Left colon (tissue), 2 donors: ENCODE data around the gene TMEM191B. TPM values are rescaled to one million over a fixed set of nuclear protein-coding genes. Genes with fewer than 3 reads are reported as not detected.
"Not testable (repeated sequence)": the region's sequence is repeated elsewhere in the genome, so short reads cannot be mapped to it uniquely, and the experiment has no call there.

Source experiments
- ATAC-seq: fragments of 200-7000 bp; cut with Tn5 transposase; one replicate; pipeline ENCODE4 v1.9.1; 2020; ENCODE audit warnings: mild to moderate bottlenecking, moderate library complexity
- DNase-seq, 2 donors: peaks; one replicate each; pipeline ENCODE4 v3.0.0-alpha.2; 2020
- intact Hi-C, 2 donors: fragments of 100-400 bp; cut with DNase I in 1 of 2; cut with micrococcal nuclease in 1 of 2; formaldehyde crosslinking; loops; one replicate each; pipeline versions ENCODE4 v1.11.2 to v1.14.0; 2022; cut with DNase I, micrococcal nuclease
- total RNA-seq, 2 donors: library from RNA; stranded (reverse); fragmentation: NEBNext Ultra II Directional; extraction: Animal tissue kit (Norgen Biotek cat#: 25700); gene quantifications; one replicate each; pipeline ENCODE4 v1.2.1, GENCODE V29; 2021
- donor health status: DM: no; HTN: no; CAD: no.
- donor health status: DM: yes; HTN: yes; CAD: no.

The TMEM191B gene
- total RNA-seq, 2 donors from 2014 or later = 2.1 to 6.7 TPM

DNA sequence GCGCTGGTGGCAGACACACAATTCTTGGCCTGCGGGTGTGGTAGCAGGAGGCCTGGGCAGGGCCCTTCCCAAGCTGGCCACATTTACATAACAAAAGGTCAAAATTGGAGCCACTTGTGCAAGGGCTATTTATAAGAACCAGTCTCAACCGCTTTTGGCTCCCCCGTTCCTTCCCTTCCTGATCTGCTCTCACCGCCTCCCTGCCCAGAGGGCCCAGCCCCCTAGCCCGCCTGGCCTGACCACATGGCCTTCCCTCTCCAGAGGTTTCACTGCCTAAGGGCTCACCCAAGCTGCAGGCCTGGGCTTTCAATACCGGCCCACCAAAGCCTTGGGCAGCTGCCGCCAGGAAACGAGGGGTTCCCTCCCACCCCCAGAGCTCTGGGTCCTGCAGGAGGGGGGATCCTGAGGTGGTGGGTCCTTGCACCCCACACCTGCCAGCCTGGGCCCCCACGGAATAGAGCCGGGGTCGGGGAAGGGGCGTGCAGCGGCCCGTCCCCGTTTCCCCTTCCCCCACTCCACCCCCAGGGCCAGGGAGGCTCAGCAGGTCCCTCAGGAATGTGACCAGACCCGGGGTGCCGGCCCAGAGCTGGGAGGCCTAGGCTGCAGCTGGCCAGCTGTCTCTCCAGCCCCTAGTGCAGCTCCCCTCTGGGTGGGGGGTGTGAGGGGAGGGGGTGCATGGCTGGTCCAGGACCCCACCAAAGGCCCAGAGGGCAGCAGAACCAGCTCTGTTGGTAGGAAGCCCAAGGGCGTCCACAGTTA lies 25.4 kb downstream of the TMEM191B start:
- ATAC-seq, DNase-seq, intact Hi-C loops: not testable (repeated sequence)

DNA sequence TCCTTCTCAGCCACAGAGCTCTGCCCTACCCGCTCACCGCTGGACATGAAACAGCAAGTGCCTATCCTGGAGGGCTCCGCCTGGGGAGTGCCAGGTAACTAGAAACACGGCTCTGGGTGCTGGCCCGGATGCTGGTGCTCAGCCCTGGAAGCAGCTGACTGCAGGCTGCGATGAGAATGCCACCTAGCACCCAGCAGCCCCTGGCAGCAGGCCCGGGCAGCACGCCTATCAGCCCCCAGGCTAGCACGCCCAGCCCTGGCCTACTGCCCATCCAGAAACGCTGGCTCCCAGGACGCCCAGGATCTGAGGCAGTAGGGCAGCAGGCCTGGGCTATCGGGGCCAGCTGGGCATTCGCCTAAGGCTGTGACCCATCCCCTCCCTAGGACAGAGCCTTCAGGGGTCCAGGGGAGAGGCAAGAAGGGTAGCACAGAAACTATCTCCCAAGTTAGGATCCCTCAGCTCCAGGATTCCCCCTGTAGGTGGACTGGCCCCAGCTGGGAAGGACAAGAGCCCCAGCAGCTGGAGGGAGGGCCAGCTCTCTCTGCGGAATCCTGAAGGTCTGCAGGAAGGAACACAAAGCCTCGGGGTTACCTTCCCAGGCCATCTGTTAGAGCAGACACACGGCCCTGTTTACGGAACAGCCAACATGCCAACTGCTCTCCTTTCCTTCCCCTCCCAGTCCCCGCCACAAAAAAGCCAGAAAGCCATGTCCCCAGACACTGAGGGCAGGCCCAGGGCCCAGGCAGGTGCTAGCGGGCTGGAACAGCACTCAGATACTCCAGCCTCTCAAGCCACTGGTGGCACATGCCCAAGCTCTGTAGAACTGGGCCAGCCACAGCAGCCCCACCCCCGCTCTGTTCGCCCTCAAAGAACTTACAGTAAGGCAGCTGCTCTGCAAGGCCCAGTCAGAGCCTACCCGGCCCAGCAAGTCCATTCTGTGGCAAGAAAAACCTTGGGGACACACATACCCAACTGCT lies 27.0 kb downstream of the TMEM191B start:
- DNase-seq (peak in 1 of 2 donors; percentile 78), ATAC-seq (peak; percentile 61)
- intact Hi-C loops = not testable (repeated sequence)

DNA sequence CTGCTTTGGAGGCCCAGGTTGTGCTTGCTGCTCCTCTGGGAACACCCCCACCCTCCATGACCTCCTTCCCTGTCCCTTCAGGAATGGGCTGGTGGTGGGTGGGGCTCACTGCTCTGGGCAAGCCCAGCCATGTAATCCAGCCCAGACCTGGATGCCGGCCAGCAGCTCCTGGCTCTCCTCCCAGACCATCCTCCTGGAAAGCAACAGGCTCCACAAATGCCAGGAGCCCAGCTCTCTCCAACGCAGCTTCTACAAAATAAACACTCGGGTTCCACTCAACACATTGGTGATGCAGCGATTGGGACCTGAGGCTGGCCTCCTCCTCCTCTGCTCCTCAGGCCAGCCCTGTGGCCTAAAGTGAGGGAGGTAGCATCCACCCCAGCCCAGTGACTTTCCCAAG lies 30.9 kb downstream of the TMEM191B start:
- DNase-seq, intact Hi-C loops: not testable (repeated sequence)
- ATAC-seq = peak; percentile 82

DNA sequence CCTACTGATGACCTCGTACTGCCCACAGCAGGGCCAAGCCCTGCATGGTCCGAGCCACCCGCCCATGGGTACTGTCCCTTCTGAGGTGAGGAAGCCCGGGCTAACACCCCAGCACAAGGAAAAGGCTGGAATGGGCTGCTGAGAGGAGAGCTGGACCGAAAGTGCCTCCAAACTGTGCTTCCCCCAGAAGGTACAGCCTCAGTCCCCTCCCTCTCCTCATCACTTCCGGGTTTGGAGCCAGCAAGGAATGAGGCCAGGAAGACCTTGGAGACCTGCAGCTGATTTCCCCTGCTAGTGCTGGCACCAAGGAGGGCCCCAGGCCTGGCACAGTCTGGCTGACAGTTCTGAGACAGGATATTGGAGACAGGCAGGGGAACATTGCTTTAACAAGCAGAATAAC lies 31.3 kb downstream of the TMEM191B start:
- intact Hi-C loops, DNase-seq: not testable (repeated sequence)
- ATAC-seq = peak; percentile 11

DNA sequence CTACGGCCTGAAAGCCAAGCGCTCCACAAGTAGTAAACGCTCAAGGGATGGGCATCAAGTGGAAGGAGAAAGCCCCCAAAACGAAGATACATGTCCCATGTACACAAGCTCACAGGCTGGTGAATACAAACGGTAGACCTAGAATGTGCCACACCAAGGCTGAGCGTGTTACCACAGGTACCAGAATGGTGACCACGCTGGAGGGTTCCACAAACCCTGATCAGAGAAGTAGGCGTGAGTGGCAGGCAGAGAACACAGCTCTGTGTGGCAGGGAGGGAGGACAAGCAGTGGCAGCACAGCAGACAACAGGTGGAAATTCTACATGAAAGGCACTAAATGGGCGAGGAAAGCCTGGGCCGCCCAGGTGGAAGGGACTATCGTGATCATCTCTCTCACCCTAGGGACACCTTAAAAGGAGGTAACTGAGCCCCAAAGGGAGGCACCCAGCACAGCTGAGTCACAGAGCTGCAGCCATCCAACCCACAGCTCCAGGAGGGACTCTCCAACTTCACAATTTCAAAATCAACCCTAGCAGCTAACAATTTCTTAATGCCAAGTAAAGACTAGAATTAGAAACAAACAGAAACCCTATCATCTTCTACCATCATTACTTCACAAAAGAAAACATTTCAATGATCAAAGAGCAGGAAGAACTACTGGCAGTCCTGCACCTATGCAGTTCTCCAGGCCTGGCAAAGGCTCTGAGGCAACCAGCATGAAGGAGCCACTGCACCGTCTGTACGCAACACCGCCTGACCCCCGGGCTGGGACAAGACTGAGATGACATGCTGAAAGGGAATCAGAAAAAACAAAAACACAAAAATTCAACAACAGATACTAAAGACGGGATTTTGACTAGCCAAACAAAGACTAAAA lies 32.7 kb downstream of the TMEM191B start:
- intact Hi-C loops, ATAC-seq, DNase-seq: not testable (repeated sequence)

DNA sequence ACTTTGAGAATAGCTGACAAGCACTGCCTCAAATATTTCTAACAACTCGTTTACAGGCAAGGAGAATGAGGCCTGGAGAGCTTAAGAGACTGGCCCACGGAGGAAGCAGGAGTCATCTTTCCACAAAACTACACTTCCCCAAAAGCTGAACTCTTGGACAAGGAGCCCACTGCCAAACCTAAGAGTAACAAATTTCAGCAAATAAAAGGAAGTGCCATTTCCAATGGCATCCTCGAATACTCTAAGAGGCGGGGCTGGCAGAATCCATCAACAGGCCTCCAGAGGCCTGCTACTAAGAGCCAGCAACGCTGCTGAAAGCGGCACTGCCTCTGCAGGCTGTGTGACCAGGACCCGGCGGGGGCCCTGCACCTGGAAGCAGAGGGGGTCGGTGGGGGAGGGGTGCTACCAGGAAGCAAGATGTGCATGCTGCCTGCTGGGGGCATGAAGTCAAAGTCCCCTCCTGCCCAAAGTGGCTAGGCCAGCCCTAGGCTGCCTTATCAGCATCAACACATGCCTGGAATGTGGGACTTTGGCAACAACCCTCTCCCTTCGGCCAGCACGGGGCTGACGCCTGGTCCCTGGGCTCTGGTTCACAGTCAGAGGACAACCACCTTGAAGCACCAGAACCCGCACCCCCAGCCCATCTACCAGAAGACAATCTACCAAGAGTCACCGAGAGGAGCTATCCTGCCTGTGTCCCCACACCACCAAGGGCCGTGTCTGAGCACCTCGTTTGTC lies 43.1 kb downstream of the TMEM191B start:
- ATAC-seq, DNase-seq, intact Hi-C loops: not testable (repeated sequence)

DNA sequence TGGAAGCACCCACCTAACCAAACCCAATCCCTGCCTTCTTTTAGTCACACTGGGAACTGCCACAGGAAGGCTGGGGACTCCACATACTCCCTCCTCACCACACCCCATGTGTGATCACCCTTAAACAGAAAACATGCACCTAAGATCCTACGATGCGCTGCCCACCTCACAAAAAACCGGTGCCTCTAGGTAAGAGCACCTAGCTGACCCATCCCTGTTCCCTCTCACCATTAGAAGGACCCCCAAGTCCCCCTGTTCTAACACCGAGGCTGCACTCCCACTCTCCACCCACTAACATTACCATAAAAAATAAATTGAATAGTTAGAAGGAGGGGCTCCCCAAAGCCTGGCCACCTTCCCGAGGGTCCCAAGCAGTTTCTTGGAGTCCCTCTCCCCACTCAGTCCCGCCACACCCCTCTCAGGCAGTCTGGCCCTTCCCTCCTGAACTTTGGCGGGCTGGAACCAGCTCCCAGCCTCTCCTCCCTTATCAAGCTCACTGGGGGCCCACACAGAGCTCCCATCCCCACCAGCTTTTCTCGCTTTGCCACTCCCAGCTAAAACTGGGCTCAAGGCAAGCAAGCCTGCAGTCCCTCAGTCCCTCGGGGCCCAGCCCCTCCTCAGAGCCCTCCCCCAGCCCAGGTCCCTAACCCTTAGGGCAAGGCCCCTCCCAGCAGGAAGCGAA lies 46.0 kb downstream of the TMEM191B start:
- intact Hi-C loops = not testable (repeated sequence)
- peak in 1 of 2 donors; percentile 24 for DNase-seq
- peak; percentile 48 for ATAC-seq

DNA sequence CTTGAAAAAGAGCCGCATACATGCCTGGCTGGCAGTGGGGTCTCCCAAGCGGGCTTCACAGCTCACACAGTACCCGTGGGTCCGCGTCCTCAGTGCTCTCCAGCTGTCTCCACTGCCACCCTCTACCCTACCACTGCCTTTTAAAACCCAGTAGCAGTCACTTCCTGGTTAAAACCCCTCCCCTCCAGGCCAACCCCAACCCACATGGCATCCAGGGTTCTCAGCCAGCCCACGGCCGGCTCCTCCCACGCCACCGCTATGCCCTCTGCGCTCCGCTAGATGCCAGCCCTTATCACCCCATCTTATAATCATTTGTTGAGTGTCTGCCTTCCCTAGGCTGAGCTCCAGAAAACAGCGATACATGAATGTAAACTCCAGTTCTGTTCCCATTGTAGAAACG lies 47.0 kb downstream of the TMEM191B start:
- peak; percentile 80 for ATAC-seq

DNA sequence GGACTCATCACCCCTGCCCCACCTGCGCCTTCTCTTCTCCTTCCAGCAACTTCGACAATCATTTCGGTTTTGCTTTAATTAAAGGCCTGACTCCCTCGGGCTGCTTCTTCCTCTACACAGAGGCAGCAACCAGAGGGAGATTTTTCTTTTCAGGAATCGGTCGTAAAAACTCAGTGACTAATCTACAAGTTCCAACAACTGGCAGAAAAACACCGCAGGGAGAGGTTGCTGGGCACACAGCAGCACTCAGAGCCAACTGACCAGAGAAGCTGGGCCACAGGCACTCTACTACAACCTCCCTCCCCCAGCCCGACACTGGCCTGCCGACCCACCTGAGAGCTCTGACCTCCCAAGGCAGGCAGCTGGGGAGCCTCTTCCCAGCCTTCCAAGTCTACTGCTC lies 48.1 kb downstream of the TMEM191B start:
- peak; percentile 2 for ATAC-seq
- DNase-seq, intact Hi-C loops: not testable (repeated sequence)

More for the DNA sequence above, 47.0 kb downstream of the TMEM191B start:
- intact Hi-C loops, DNase-seq: not testable (repeated sequence)

DNA sequence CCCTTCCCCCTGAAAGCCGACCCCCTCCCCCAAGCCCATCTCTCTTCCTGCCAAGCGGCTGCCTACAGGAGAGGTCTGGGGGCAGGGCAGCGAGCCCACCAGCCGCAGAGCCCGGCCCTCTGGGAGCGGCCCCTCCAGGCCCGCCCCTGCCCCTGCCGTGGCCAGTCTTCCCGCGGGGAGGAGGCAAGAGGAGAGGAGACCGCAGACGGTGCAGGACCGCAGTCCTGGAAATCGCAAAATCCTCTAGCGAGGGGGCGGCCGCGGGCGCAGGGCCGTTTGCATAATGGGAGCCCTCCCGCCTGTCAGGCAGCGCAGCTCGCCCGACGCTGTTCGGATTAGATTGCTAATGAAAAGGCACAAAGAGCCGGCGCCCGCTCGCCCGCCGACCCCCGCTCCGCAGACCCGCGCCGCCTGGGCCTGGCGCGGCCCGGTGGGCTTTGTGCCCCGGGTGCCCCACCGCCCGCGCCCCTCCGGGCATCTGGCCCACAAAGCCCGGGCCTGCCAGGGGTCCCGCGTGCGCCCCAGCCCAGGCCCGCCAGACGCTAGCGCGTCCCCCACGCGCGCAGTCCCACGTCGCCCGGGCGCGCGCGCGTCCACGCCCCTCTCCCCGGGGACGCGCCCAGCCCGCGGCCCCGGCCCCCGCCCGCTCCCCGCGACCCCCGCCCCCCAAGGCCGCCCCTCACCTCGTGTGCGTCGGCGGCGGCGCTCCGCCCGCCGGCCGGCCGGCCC lies 49.7 kb downstream of the TMEM191B start:
- intact Hi-C loops, DNase-seq: not testable (repeated sequence)

DNA sequence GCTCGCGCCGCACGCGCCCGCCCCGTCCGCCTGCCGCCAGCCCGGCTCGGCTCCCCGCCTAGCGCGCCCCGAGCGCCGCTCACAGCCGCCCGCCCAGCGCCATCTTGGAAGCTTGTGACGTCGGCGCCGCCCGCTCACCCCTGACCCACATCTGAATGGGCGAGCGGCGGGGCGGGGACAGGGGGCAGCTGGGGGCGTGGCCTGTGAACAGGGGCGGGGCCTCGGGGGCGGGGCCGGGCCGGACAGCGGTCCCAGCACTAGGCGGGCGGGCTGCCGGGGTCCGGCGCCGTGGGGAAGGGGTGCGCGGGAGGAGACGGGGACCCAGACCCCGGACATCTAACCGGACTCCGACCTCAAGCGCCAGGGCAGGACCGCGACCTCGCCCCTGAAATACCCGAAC lies 50.2 kb downstream of the TMEM191B start:
- peak in 1 of 2 donors; percentile 52 for DNase-seq
- ATAC-seq = peak; percentile 63
- intact Hi-C loops = not testable (repeated sequence)

More for the DNA sequence above, 49.7 kb downstream of the TMEM191B start:
- ATAC-seq = not testable (repeated sequence)

Other genes starting within 250 kb of the TMEM191B start
- not detected for gene GGTLC3, start 9.6 kb upstream of the TMEM191B start, total RNA-seq
- under 1 TPM; 0.12 to 0.25 TPM for gene RIMBP3, start 84.1 kb downstream of the TMEM191B start, total RNA-seq